CD4-positive, alpha-beta T cell treated with Interleukin-12 subunit alpha and Interleukin-12 subunit beta, for 1 hour (primary cell): ENCODE measurements around the gene TLE6.
"Not testable (repeated sequence)": the region's sequence is repeated elsewhere in the genome, so short reads cannot be mapped to it uniquely, and the experiment has no call there.

Experiments used
- DNase-seq: peaks from one replicate; pipeline ENCODE4 v3.0.0-alpha.2; 2020

TLE6 gene

DNA sequence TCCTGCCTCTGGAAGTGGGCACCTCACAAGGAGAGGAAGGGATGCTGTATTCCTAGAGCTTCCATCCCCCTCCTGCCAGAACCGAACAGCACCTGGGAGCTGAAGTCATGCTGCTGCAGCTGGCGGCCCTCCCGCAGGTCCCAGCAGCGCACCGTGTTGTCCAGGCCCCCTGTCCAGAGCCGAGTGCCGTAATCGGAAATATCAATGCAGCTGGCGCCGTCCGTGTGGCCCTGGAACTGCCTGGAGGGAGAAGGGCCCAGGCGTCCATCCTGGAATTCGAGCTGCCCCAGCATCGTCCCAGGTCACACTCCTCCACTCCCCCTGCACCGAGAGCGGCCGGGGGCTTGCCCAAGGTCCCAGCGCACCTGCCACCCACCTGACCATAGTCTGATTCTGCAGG, 28.0 kb downstream of the TLE6 start:
- DNase-seq = no peak

DNA sequence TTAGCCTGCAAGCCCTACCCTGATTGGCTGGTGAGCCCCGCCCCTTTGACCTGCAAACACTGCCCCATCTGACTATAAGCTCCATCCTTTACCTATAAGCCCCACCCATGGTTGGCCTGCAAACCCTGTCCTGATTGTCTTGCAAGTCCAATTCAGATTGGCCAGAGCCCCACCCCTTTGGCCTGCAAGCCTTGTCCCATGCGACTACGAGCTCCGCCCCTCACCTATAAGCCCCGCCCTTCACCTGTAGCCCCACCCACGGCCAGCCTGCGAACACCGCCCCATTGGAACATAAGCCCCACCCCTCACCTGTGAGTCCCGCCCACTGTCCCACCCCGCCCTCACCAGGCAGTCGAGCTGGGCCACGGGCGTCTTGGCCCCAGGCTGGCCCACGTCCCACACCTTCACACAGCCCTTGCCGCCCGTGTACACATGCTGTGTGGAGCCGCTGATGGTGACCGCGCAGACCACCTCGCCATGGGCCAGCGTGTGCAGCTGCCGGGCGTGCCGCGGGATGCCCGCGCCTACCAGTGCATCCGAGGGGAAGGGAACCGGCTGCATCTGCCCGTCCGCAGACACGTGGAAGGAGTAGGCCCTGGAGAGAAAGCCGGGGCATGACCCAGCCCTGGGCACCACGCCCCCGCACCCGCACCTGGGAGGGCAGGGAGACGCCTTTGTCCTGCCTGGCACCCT, 28.9 kb downstream of the TLE6 start:
- DNase-seq = peak; percentile 33

DNA sequence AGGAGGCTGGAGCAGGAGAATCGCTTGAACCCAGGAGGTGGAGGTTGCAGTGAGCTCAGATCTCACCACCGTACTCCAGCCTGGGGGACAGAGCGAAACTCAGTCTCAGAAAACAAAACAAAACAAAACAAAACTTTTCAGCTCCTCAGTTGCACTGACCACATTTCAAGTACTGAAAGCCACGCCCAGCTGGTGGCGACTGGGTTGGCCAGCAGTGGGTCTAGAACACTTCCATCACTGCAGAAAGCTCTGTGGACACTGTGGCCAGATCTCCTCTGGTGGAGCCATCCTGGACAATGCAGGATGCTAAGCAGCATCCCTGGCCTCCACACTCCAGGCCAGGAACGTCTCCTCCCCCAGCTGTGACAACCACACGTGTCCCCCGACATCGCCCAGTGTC, 30.6 kb downstream of the TLE6 start:
- DNase-seq = no peak

DNA sequence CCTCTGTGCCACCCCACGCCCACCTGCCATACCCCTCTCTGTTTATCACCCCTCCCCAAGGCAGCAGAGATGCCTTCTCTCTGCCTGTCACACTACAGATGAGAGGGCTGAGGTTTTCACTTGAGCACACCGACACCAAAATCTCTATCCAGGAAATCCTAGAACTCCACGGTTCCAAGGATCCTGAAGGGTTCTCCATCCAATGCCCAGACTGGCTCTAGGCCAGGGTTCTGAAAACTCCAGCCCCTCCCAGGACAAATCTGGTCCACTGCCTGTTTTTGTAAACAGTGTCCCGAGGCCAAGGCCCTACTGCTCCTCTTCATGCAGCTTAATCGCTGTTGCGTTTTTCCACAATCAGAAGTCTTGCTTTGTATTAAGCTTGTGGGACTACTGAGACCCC, 31.6 kb downstream of the TLE6 start:
- DNase-seq = no peak

DNA sequence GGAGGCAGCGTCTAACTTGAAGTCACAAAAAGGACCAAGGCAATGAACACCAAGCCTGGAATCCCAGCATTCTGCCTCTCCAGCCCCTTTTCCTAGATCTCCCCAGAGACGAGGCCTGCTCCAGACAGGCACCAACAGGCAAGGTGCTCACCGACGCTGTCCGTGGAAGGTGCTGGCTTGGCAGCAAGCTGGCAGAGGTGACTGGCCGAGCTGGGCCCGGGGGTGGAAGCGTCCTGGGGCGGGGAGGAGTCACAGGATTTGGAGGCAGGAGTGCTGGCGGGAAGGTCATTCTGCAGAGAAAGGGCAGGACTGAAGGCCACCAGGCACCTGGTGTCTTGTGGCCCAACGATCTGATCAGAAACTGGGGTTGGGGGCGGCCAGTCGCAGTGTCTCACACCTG, 33.5 kb downstream of the TLE6 start:
- no peak for DNase-seq

DNA sequence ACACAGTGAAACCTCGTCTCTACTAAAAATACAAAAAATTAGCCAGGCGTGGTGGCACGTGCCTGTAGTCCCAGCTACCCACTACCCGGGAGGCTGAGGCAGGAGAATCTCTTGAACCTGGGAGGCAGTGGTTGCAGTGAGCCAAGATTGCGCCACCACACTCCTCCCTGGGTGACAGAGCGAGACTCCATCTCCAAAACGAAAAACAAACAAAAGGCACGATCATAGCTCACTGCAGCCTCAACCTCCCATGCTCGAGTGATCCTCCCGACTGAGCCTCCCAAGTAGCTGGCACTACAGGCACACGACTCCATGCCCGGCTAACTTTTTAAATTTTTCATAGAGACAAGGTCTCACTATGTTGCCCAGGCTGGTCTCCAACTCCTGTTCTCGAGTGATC, 34.7 kb downstream of the TLE6 start:
- not testable (repeated sequence) for DNase-seq

DNA sequence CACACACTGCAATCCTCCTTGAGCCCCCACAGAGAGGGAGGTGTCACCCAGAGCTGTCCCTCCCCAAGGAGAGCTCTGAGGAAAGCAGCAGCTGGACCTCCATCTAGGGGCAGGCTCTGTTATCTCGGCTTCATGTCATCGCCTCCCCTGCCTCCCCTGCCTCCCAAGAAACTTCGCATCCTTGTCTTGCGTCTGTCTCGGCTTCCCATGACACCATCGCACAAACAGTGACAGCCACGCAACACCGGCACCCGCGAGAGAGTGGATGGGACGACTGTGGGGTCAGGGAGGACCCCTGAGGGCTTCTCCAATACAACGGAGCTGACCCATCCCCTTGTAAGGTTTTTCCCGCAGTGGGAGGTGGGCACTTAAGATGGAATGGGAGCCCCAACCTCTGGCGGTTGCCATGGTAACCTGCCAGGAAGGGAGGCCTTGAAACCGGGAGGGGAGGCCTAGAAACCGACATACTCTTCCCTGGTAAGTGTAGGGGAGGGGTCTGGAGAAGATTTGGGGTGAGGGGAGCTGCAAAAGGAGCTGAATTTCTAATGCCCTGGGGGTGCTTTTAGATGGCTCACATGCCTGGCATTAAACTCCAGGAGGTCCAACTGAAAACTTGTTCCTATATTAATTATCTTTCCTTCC, 35.4 kb downstream of the TLE6 start:
- DNase-seq = no peak

DNA sequence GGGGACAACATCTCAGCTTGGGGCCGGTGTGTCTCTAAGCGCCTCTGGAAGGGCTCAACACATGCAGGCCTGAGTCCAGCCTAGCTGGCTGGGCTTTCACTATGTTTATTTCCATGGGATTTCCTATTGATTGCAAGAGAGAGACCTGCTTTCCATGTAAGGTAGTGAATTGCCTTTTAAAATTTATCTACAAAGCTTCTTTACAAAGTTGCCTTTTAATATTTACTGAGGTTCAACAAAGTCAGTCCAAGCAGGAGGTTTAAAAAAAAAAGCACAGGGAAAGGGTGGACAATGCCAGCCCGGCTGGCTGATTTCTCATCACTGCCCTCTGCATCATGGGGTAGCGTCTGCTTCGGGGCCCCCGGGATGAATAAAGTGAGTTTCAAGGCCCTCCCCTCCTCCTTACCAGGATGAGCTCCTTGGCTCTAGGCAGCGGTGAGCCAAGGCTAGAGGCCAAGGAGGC, 35.9 kb downstream of the TLE6 start:
- DNase-seq = no peak

DNA sequence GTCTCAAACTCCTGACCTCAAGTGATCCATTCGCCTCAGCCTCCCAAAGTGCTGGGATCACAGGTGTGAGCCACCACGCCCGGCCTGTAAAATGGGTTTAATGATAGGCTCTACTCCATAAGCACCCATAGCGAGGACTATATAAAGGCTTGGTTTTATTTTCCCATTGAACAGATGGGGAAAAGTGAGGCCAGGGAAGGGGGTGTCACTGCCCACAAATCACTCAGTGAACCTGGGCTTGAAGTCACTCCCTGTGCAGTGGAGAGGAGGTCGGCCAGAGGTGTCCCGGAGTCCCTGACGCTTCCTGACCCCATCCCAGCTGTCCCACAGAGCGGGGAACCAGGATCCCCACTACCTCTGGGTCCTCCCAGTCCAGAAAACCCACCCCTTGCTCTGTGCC, 36.8 kb downstream of the TLE6 start:
- DNase-seq = no peak

DNA sequence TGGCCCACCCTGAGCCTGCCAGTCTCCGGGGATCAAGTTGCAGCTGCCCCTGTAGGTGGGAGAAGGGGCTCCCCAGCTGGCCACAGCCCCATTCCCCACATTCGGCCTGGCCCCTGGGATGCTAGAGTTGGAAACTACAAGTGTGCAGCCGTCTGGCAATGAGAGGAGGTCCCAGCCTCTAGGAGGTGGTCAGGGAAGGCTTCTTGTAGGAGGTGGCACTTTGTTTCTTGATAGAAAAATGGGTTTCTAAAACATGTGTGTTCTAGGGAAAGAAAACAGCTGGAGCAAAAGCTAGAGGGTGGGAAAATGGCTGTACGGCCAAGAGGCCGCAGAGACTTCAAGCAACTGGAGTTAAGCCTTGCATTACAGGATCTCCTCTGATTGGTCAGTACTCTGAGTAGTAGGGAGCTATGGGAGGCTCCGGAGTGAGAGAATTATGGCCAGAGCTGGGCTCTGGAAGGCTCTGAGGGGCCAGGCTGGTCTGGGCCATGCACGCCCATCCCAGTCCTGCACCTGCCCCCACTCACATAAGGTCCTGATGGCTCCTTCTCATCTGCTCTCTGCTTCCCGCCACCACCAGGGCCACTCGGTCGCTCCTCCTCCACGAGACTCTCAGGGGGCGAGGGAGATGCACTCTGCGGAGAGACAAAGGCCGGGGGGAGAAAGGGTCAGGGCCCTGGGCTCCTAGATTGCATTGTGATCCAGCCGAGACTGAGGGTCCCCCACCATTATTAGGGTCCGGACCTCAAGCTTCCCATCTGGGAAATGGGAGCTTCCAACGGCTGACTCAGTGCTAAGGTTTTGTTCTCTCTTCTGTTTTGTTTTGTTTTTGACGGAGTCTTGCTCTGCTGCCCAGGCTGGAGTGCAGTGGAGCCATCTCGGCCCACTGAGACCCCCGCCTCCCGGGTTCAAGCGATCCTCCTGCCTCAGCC, 38.0 kb downstream of the TLE6 start:
- no peak for DNase-seq

DNA sequence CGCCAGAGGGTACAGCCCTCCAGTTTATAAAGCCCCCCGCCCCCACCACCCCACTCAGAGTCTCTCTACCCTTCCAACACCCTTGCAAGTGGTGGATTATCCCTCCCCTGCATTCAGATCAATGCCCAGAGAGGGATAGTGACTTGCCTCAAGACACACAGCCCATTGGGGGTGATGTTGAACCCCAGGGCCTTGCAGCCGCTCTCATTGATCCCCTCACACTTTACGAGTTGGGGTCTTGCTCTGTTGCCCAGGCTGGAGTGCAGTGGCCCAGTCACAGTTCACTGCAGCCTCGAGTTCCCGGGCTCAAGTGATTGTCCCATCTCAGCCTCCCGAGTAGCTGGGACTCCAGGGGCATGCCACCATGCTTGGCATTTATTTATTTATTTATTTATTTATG, 40.6 kb downstream of the TLE6 start:
- DNase-seq = no peak

DNA sequence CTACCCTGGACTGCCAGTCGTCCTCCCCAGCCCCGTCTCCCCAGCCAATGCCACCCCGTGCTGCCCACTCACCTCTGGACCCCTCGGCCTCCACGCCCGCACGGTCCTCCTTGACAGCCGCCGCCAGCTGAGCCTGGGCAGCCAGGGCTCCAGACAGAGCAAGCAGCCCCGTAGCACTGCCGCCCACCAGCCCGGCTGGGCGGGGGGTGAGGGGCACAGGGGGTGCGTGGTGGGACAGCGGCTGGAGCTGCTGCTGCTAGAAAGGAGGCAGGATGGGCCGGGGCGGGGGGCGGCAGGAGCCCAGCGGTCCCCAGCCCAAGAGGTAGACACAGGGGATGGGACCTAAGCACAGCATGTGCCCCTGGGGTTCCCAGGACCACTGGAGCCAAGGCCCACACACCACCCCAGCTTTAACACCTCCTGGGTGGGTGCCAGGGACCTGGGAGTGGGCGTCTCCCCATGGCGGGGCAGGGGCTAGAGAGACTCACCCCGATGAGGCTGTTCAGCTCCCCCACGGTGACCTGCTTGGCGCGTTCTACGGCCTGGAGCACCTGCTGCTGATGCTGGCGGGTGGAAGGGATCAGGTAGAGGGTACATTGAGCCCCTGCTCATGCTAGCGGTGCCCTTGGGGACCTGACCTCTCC, 42.0 kb downstream of the TLE6 start:
- DNase-seq = no peak

DNA sequence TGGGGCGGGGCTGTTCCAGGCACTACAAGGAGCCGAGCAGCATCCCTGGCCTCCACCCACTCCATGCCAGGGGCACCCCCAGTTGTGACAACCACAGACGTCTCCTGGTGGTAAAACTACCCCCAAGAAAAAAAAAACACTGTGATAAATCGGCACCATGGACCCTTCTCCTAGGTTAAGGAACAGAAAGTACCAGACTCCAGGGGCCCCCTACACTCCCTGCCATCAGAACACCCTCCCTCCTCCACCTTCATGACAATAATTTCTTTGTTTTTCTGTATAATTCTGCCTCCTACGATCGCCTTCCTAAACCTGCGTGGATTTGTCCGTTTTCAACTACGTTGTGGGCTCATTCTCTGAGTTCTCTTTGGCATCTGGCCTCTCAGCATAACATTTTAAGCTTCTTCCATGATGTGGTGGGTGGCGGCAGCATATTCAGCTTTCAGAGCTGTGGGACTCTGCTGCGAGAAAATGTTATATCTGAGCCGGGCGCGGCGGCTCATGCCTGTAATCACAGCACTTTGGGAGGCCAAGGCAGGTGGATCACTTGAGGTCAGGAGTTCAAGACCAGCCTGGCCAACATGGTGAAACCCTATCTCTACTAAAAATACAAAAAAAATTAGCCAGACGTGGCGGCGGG, 43.1 kb downstream of the TLE6 start:
- DNase-seq = no peak

DNA sequence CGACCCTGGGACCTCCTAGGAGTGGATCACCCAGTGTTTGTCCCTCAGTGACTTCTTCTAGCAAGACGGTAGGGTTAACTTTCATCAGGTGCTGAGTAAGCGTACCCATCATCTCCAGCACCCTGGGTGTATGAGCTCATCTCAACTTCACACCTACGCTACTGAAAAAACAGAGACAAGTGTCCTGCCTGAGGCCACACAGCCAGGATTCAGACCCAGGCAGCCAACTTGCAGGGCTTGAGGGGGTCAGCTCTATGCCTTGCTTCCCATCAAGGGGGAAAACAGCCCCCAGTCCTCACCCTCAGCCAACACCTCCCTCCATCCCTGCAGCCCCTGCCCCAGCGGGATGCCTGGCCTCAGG, 47.1 kb downstream of the TLE6 start:
- no peak for DNase-seq

DNA sequence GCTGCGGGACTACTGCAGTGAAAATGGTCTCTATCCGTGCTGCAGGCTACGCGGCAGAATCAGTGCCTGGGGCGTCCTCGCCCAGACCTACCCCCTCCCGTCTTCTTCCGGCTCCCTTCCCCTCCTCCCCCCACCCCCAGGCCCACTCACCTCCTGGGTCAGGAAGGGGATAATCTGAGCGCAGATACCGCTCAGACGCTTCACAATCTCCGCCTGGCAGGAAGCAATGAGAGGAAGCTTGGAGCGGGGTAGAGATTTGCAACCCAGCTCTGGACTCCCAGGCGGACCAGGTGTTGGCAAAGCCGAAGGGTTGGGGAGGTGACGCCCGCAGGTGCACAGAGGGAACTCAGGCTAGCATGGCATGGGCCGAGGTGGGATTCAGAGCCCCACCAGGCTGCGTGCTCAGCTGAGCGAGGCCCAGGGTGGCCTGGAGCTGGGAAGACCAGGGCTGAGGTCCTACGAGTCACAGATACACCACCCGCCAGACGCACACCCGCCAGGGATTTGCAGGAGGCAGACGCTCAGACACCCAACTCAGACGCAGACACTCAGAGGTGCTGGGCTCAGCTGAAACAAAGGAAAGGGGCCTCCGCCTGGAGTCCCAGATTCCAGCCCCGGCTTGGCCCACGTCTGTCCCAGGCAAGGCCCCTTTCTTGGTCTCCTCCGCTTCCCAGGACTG, 47.6 kb downstream of the TLE6 start:
- DNase-seq = no peak

DNA sequence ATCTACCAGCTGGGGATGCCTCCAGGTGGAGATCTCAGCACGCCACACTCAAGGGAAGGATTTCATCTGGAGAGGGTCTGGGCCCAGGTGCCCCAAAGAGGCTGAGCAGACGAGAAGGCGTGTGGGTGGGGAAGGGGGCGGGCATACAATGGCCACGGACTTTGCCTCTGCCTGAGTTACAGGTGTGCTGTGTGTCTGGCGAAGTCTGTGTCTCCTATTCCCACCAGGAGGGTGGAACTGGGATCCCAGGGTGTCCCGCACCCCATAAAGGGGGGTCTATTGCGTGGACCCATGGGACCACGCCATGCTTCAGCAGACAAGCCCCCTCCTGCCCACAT, 48.2 kb downstream of the TLE6 start:
- no peak for DNase-seq

DNA sequence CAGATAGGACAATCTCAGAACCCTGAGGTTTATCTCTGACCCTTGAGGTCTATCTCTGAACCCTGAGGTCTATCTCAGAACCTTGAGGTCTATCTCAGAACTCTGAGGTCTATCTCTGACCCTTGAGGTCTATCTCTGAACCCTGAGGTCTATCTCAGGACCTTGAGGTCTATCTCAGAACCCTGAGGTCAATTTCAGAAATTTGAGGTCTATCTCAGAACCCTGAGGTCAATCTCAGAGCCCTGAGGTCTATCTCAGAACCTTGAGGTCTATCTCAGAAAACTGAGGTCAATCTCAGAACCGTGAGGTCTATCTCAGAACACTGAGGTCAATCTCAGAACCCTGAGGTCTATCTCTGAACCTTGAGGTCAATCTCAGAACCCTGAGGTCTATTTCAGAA, 49.4 kb downstream of the TLE6 start:
- DNase-seq = no peak

DNA sequence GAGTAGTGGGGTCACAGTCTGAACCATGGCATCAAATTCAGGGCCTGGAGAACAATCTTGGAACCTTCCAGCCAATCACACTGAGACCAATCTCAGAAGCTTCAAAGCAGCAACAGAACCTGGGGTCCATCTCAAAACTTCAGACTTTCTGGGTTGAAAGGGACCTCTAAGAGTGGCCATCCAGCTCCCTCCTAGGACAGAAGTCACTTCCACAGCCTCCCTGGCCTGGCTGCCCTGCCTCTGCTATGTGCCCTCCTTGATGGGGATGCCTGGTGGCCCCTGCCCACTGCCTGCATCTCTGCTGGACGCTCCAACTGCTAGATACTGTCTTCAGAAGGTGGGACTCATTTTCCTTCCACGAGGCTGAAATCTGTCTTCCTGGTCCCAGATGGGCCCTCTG, 49.9 kb downstream of the TLE6 start:
- DNase-seq = no peak

DNA sequence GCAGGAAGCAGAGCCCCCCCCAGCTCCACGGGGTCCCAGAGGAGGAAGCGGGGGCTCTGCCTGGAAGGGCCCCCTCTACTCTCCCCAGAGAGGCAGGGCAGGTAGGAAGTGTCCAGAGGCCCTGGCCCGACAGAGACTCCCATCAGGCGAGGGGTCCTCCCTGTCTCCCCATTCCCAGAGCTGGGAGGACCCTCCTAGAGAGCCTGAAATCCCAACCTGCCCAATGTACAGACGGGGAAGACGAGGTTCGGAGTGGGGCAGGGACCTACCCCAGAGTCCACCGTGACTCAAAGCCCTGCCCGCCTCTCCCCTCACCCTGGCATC, 50.6 kb downstream of the TLE6 start:
- DNase-seq = no peak

DNA sequence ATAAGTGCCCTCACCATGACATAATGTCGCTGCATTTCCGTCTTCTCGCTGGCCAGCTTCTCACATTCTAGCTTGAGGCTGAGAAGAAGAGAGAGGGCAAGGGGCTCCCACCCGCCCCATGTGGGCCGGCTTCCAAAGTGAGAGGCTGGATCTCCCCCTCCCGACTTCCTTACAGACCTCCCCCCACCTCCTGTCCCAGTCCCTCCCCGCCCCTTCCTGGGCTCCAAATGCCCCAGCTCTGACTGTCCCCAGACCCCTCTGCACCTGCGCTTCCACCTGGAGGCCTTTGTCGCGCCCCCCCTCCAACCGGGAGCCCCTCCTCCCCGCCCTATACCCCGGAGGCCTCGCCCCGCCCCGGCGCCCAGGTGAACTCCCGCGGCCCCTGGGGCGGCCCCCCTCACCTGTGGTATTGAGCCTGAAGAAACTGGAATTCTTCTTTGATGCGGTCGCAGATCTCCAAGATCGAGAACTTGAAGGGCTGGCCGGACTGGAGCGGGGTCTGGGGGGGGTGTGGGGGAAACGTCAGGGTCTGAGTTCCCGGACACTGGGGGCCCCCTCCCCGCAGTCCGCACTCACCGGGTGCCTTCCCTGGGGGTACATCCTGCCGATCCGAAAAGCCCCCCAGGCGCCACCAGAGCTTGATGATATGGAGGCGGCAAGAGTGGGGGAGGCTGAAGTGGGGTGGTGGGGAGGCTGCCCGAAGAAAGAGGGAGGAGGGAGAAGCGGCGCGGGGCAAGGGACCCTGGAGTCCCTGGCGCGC, 51.1 kb downstream of the TLE6 start:
- DNase-seq = no peak

DNA sequence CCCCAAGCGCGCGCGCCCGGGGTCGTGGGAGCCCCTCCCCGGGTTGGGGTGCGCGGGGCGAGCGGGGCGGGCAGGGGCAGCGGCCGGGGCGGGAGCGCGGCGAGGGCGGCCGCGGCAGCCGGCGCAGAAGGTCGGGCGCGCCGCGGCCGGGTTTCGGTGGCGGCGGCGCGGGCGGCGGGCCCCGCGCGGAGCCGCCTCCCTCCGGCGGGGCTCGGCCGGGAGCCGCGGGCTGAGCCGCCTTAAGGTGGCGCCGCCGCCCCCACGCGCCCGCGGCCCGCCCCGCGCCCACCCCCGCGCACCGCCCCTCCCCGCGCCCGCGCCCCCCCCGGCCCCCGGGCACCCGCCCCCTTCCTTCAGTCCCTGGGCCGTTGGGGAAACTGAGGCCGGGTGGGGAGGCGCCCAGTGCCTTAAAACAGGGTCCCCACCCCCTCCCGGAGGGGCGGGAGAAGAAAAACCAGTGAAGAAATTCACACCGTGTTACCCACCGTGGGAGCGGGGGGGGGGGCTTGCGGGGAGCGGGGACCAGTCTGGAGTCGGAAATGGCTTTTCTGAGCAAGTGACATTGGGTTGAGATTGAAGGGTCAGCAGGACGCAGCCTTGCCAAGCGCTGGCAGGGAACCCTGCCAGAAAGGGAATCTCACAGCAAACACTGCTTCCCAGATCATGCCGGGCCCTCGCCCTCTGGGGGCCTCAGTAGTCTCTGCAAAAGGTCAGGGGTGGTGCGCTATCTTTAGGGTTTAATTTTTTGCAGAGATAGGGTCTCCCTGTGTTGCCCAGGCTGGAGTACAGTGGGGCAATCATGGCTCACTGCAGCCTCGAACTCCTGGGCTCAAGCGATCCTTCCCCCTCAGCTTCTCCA, 51.9 kb downstream of the TLE6 start, which contains the start of gene TLE2:
Gene TLE2 (minus strand): TSS at position 216 of the 859 bp plus-strand sequence. CDS start 376 bp downstream, outside the sequence.
- no peak for DNase-seq
